Effector memory CD4-positive, alpha-beta T cell (primary cell): Measurements from ENCODE around the gene DSCAML1.

Experiments used
- DNase-seq, 3 donors: peaks; one replicate each; pipeline ENCODE4 v3.0.0-alpha.2; 2020
- H3K27ac ChIP-seq: 2 replicates; pipeline ENCODE4 v1.7.0; 2013; ENCODE audit warnings: mild to moderate bottlenecking, low read length, moderate library complexity; ENCODE audit not compliant: insufficient read depth, poor library complexity, severe bottlenecking
- H3K27me3 ChIP-seq: replicated peaks from 2 replicates; pipeline ENCODE4 v1.7.0; 2013; ENCODE audit warnings: mild to moderate bottlenecking, low read length; ENCODE audit not compliant: insufficient read depth, control insufficient read depth, poor library complexity, severe bottlenecking
- H3K36me3 ChIP-seq: 2 replicates; pipeline ENCODE4 v1.7.0; 2013; ENCODE audit warnings: mild to moderate bottlenecking, low read length, moderate library complexity; ENCODE audit not compliant: control insufficient read depth, insufficient read depth
- H3K4me1 ChIP-seq: 2 replicates; pipeline ENCODE4 v1.7.0; 2013; ENCODE audit warnings: low read length, mild to moderate bottlenecking; ENCODE audit not compliant: control insufficient read depth, insufficient read depth, poor library complexity, severe bottlenecking
- H3K4me3 ChIP-seq: 2 replicates; pipeline ENCODE4 v1.7.0; 2013; ENCODE audit warnings: low read length, low read depth, mild to moderate bottlenecking; ENCODE audit not compliant: insufficient read depth, poor library complexity, severe bottlenecking
- H3K9me3 ChIP-seq: 2 replicates; pipeline ENCODE4 v1.7.0; 2013; ENCODE audit warnings: mild to moderate bottlenecking, low read length, moderate library complexity; ENCODE audit not compliant: control insufficient read depth

The DSCAML1 gene

GRCh38 chr11:117613521-117613920 is 183.5 kb downstream of the DSCAML1 start:
- DNase-seq: no peak
- Histone ChIP-seq H3K27me3 (peaks cover 3% of the 10 kb centered on the region), H3K4me3 (no peak overlapping the region), H3K4me1 (no peaks in the 10 kb centered on the region), H3K27ac (no peak overlapping the region), H3K36me3 (no peaks in the 10 kb centered on the region), H3K9me3 (no peaks in the 10 kb centered on the region)

DNA sequence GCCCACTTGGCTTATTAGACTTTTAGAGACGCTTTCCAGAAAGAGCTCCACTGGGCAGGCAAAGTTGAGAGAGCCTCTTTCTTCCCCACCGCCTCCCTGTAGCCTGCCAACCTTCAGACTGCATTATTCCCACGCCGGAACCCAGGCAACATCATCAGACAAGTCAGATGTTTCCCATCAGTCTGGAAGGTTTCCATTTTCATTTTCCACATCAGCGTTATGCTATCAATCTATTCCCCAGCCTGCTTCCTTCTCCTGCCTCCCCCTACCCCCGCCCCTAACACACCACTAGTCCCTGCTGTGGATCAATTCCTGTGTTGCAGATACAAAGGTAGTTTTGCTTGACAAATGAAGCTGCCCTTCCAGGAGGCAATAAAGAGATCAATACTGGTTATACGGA is 184.8 kb downstream of the DSCAML1 start:
- H3K4me1 ChIP-seq: no peaks in the 10 kb centered on the region
- H3K9me3 ChIP-seq: no peaks in the 10 kb centered on the region
- no peak overlapping the region for H3K4me3 ChIP-seq
- DNase-seq: no peak
- no peak overlapping the region for H3K27ac ChIP-seq
- no peaks in the 10 kb centered on the region for H3K36me3 ChIP-seq
- H3K27me3 ChIP-seq: peaks cover 3% of the 10 kb centered on the region

- Histone ChIP-seq H3K9me3 (no peaks in the 10 kb centered on the region), H3K27ac (no peak overlapping the region), H3K4me3 (no peak overlapping the region), H3K27me3 (peaks cover 3% of the 10 kb centered on the region), H3K36me3 (no peaks in the 10 kb centered on the region), H3K4me1 (no peaks in the 10 kb centered on the region)
- no peak for DNase-seq
These were observed 186.1 kb downstream of the DSCAML1 start for GRCh38 chr11:117610901-117611300.

DNA sequence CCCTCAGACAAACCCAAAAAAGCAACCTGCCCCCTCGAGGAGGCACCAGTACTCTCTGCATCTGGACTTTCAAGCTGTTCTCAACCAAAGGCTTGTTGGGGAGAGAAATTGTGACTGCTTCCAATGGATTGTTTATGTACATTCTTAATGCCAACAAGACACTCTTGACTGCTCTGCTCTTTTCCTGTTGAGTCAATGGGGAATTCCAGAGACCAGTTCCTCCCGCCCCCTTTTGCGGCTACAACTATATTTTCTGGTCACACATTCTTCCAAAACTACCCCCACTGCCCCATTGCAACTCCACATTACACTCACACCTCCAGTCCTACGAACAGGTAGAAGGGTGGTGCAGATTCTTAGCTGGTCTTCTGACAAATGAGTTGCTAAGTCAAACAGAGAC is 187.0 kb downstream of the DSCAML1 start:
- no peak for DNase-seq
- Histone ChIP-seq H3K27me3 (peaks cover 3% of the 10 kb centered on the region), H3K36me3 (no peaks in the 10 kb centered on the region), H3K4me3 (no peak overlapping the region), H3K4me1 (no peaks in the 10 kb centered on the region), H3K27ac (no peak overlapping the region), H3K9me3 (no peaks in the 10 kb centered on the region)

DNA sequence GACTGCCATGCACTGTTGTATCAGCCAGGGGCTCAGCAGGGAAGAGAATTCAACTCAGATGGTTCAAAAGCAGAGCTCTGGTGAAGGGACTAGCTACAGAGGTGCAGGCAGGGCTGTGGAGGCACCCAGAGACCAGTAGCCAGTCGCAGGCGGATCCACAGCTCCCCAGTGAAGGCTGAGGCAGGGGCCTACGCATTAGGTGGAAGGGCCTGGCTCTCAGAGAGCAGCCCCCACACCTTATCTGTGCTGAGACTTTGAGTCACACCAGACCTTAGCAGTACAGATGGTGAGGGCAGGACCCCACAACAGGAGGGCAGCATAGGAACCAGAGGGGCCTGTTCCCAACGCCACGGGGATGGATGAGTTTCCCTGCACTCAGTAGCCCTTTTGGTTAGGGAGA is 189.6 kb downstream of the DSCAML1 start:
- Histone ChIP-seq H3K9me3 (no peaks in the 10 kb centered on the region), H3K27ac (no peak overlapping the region), H3K4me3 (no peak overlapping the region), H3K4me1 (no peaks in the 10 kb centered on the region), H3K27me3 (no peaks in the 10 kb centered on the region), H3K36me3 (no peaks in the 10 kb centered on the region)
- DNase-seq: no peak

DNA sequence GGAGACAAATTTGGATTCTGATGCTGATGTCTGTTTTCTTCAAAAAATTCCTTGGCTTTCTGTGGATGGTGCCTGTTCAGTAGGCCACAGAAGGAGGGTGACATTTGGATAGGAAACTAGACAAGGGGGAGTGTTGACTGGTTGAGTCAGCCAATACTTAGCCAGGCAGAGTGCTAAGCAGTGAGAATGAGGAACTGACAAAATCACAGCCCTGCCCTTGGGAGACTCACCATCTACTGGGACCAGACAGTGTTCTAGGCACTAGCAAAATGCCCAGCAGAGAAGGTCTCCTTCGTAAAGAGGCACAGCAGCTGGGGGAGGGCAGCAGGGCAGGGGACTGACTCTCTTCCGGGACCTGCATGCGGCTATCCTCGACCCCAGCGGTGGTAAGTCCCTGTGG is 190.2 kb downstream of the DSCAML1 start:
- Histone ChIP-seq H3K27ac (no peak overlapping the region), H3K4me3 (no peak overlapping the region), H3K9me3 (no peaks in the 10 kb centered on the region), H3K36me3 (no peaks in the 10 kb centered on the region), H3K4me1 (no peaks in the 10 kb centered on the region), H3K27me3 (no peaks in the 10 kb centered on the region)
- DNase-seq: no peak

DNA sequence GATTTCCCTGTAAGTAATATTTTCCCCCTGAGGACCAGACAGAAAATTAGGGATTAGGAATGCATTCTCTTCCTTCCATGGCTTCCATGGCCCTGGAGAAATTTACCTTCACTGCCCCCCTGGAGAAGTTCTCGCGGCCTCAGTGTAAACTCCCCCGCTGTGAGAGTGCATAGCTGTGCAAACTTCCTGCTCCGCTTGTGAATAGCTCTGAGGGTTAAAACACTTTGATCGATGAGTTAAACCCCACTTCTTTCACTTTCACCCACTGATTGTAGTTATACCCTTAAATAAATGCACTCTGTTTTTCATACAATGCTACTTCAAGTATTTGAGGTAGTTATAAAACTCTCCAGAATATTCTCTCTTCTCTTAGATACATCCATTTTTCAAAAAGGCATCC is 190.8 kb downstream of the DSCAML1 start:
- DNase-seq: no peak
- H3K27ac ChIP-seq: no peak overlapping the region
- H3K27me3 ChIP-seq: no peaks in the 10 kb centered on the region
- no peak overlapping the region for H3K4me3 ChIP-seq
- no peaks in the 10 kb centered on the region for H3K36me3 ChIP-seq
- no peaks in the 10 kb centered on the region for H3K4me1 ChIP-seq
- no peaks in the 10 kb centered on the region for H3K9me3 ChIP-seq

- H3K36me3 ChIP-seq: no peaks in the 10 kb centered on the region
- H3K27ac ChIP-seq: no peak overlapping the region
- H3K4me3 ChIP-seq: no peak overlapping the region
- H3K4me1 ChIP-seq: no peaks in the 10 kb centered on the region
- no peak for DNase-seq
- H3K27me3 ChIP-seq: no peaks in the 10 kb centered on the region
- H3K9me3 ChIP-seq: no peaks in the 10 kb centered on the region
These were observed 191.7 kb downstream of the DSCAML1 start for GRCh38 chr11:117605331-117605730.

- H3K27ac ChIP-seq: no peak overlapping the region
- no peak for DNase-seq
- H3K4me3 ChIP-seq: no peak overlapping the region
- H3K36me3 ChIP-seq: no peaks in the 10 kb centered on the region
- no peaks in the 10 kb centered on the region for H3K9me3 ChIP-seq
- H3K27me3 ChIP-seq: no peaks in the 10 kb centered on the region
- H3K4me1 ChIP-seq: no peaks in the 10 kb centered on the region
These were observed 192.6 kb downstream of the DSCAML1 start for GRCh38 chr11:117604336-117604995.

GRCh38 chr11:117603932-117604331 is 193.1 kb downstream of the DSCAML1 start:
- no peaks in the 10 kb centered on the region for H3K9me3 ChIP-seq
- no peak overlapping the region for H3K4me3 ChIP-seq
- no peaks in the 10 kb centered on the region for H3K4me1 ChIP-seq
- H3K27ac ChIP-seq: no peak overlapping the region
- DNase-seq: no peak
- H3K27me3 ChIP-seq: no peaks in the 10 kb centered on the region
- no peaks in the 10 kb centered on the region for H3K36me3 ChIP-seq
